Dedifferentiated amniotic fluid mesenchymal stem cell (primary cell): Measurements from ENCODE around the gene ENPP7.

Experiments used
- DNase-seq: peaks from one replicate; pipeline ENCODE4 v3.0.0-alpha.2; 2016; ENCODE audit errors: extremely low spot score

ENPP7 gene, protein sequence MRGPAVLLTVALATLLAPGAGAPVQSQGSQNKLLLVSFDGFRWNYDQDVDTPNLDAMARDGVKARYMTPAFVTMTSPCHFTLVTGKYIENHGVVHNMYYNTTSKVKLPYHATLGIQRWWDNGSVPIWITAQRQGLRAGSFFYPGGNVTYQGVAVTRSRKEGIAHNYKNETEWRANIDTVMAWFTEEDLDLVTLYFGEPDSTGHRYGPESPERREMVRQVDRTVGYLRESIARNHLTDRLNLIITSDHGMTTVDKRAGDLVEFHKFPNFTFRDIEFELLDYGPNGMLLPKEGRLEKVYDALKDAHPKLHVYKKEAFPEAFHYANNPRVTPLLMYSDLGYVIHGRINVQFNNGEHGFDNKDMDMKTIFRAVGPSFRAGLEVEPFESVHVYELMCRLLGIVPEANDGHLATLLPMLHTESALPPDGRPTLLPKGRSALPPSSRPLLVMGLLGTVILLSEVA

GRCh38 chr17:79730769-79731483, at the start of gene ENPP7:
Gene ENPP7 (plus strand): TSS chr17:79730943. CDS start chr17:79731140, 197 bp downstream.
- DNase-seq, result no peak

DNA sequence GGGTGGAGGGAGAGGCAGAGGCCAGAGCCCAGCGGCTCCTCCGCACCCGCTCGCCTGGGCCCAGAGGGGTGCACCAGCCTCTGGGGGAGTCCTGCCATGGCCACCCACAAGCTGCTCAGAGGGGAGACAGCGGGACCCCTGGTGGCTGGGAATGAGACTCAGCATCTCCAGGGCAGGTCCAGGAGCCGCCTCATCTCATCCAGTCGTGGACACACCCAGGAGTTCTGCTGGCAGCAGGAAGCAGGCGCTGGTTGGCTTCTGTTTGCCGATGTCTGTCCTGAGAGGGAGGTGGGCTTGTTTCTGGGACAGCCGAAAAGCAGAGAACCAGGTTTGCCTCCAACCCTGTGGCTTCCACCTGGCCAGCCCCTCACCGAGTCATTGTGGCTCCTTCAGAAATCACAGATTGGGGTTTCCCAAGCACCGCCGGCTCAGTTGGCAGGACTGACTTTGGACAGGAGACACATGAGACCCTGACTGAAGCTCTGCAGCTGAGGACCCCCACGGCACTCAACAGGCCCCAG, 49.6 kb upstream of the ENPP7 start:
- DNase-seq, result no peak

GRCh38 chr17:79681628-79682261, 49.0 kb upstream of the ENPP7 start:
- no peak for DNase-seq

DNA sequence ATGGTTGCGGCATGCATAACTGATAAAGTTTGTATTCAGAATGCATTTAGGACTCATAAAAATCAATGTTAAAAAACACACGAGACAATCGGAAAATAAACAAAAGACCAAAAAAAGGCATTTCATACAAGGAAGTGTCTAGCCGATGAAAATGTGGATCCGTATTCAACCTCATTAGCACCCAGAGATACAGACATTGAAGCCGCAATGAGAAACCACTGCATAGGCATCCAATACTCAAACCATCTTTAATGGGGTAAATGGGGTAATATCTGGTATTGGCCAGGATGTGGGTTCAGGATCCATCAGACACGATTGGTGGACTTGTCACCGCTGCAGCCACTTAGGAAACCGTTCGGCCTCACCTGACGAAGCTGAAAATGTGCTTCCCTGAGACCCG, 47.4 kb upstream of the ENPP7 start:
- no peak for DNase-seq

GRCh38 chr17:79684132-79684985, 46.4 kb upstream of the ENPP7 start:
- no peak for DNase-seq

- no peak for DNase-seq
Measured at GRCh38 chr17:79685121-79685520, 45.6 kb upstream of the ENPP7 start.

DNA sequence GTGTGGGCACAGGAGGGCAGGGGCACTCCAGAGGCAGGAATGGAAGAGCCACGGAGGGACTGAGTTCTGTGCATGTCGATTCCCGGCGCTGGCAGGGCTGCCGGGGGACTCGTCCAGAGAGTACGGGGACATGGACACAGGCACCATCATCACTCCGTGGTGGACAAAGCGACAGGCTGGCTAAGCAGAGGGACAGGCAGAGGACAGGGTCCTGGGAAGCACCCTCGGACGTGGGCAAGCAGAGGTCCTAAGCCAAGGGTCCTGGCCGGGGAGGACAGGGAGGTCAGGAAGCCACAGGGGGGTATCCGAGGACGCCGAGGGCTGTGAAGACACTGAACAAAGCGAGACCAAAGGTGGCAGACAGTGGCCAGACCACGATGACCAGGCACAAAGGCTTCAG, 44.3 kb upstream of the ENPP7 start:
- no peak for DNase-seq

GRCh38 chr17:79690466-79690865, 40.3 kb upstream of the ENPP7 start:
- DNase-seq, result no peak

- no peak for DNase-seq
Measured at GRCh38 chr17:79690988-79691836, 39.5 kb upstream of the ENPP7 start.

- DNase-seq, result no peak
Measured at GRCh38 chr17:79691931-79692330, 38.8 kb upstream of the ENPP7 start.

GRCh38 chr17:79693419-79693818, 37.3 kb upstream of the ENPP7 start:
- no peak for DNase-seq

DNA sequence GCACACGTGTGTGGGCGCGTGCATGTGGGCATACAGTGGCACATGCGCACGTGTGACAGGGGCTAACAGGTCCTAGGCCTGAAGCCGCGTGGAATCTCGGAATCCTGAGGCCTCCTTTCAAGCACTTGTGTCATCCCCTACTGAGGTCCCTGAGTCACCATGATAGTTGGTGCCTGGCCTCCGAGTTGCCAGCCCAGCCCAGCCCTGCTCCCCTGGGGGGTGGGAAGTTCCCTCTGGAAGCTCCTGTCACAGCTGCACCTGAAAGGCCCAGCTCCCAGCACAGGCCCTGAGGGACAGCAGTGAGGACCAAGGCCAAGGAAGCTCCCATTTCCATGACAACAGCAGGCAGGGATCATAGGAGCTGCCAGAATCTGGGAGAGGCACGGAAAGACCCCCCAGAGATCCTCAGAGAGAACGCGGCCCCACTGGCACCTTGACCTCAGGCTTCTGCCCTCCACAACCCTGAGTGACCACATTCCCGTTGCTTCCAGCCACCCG, 35.4 kb upstream of the ENPP7 start:
- no peak for DNase-seq

GRCh38 chr17:79695797-79696609, 34.7 kb upstream of the ENPP7 start:
- no peak for DNase-seq

GRCh38 chr17:79696610-79696982, 34.1 kb upstream of the ENPP7 start:
- DNase-seq, result no peak

GRCh38 chr17:79698146-79698846, 32.4 kb upstream of the ENPP7 start:
- no peak for DNase-seq

GRCh38 chr17:79699386-79700036, 31.2 kb upstream of the ENPP7 start:
- no peak for DNase-seq

DNA sequence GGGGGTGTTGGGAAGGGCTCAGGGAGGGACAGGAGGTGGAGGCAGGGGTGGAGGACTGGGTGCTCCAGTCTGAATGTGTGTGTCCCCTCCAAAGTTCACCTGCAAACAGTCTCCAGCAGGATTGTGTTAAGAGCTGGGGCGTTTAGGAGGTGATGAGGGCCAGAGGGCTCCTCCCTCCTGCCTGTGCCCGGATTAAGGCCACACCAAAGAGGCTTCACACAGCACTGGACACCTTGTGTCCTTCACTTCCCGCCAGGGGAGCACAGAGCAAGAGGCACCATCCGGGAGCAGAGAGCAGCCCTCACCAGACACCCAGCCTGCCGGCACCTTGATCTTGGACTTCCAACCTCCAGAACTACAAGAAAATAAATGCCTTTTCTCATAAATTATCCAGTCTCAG, 30.2 kb upstream of the ENPP7 start:
- DNase-seq, result no peak

DNA sequence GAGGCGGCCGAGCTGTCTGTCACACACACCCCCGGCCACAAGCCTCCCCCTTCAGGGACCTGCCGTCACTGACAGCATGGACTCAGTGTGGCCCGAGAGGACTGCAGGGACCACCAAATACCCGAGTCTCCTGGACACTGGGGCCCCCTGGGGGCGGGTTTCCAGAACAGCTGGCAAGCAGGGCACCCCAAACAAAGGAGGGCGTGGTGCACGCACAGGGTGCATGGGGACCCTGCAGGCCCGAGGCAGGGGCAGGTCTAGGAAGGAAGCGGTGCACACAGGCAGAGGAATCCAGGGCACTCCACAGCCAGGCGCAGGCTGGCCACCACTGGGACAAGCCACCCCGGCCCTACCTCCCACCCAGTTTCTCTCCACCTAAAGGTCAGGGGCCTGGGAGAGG, 28.7 kb upstream of the ENPP7 start:
- no peak for DNase-seq
